HepG2 (cell line): ENCODE measurements around the gene SF3B6. TPM values are rescaled to one million over a fixed set of nuclear protein-coding genes. Genes with fewer than 3 reads are reported as not detected.
A peak's percentile ranks its signal among the peaks of the same experiment; 100 is the strongest.

Experiments
- ARID5B ChIP-seq: IDR thresholded peaks from 2 replicates; pipeline ENCODE4 v1.4.0; 2020; ENCODE audit warnings: mild to moderate bottlenecking, missing genetic modification reagents
- FOXO4 ChIP-seq: sonication (generic); formaldehyde crosslinking; conservative IDR thresholded peaks from 2 replicates; pipeline ENCODE4 v1.8.1; 2023; ENCODE audit warnings: missing genetic modification reagents
- KDM5A ChIP-seq: fragments of 200-600 bp; sonication (generic); IDR thresholded peaks from 2 replicates; pipeline ENCODE4 v1.7.0; 2018; ENCODE audit warnings: antibody characterized with exemption, mild to moderate bottlenecking, low read length, borderline replicate concordance
- SIX4 ChIP-seq: sonication (generic); formaldehyde crosslinking; IDR thresholded peaks from 2 replicates; pipeline ENCODE4 v1.4.0; 2020; ENCODE audit warnings: missing genetic modification reagents
- SKIL ChIP-seq: sonication (generic); formaldehyde crosslinking; IDR thresholded peaks from 2 replicates; pipeline ENCODE4 v1.8.0; 2022; ENCODE audit warnings: missing genetic modification reagents, mild to moderate bottlenecking, moderate library complexity, borderline replicate concordance
- STAT6 ChIP-seq: sonication (generic); formaldehyde crosslinking; IDR thresholded peaks from 2 replicates; pipeline ENCODE4 v1.4.0; 2020; ENCODE audit warnings: missing genetic modification reagents, mild to moderate bottlenecking, borderline replicate concordance
- THAP8 ChIP-seq: sonication (generic); formaldehyde crosslinking; IDR thresholded peaks from 2 replicates; pipeline ENCODE4 v1.5.1; 2020; ENCODE audit warnings: missing genetic modification reagents, mild to moderate bottlenecking, borderline replicate concordance
- U2AF2 ChIP-seq: fragments of 200-400 bp; formaldehyde crosslinking; IDR thresholded peaks from 2 replicates; pipeline ENCODE4 v1.6.1; 2017; ENCODE audit warnings: low read depth, mild to moderate bottlenecking, low read length
- ZBTB44 ChIP-seq: sonication (generic); formaldehyde crosslinking; IDR thresholded peaks from 2 replicates; pipeline ENCODE4 v1.4.0; 2020; ENCODE audit warnings: missing genetic modification reagents
- ZBTB8A ChIP-seq: sonication (generic); formaldehyde crosslinking; IDR thresholded peaks from 2 replicates; pipeline ENCODE4 v1.4.0; 2020; ENCODE audit warnings: mild to moderate bottlenecking, low read depth, missing genetic modification reagents, borderline replicate concordance
- ZFP62 ChIP-seq: sonication (generic); formaldehyde crosslinking; IDR thresholded peaks from 2 replicates; pipeline ENCODE4 v1.4.0; 2020; ENCODE audit warnings: missing genetic modification reagents
- ZNF563 ChIP-seq: sonication (generic); formaldehyde crosslinking; IDR thresholded peaks from 2 replicates; pipeline ENCODE4 v1.8.0; 2022; ENCODE audit warnings: mild to moderate bottlenecking, moderate library complexity, missing genetic modification reagents
- polyA plus RNA-seq, 8 experiments: library from polyadenylated mRNA; depleted of rRNA in 3 of 8; stranded (reverse) in 7 of 8; unstranded in 1 of 8; fragments of >200 nt; fragmentation: Illumina TruSeq in 4 of 8; extraction: Trizol in 4 of 8; gene quantifications; 2 replicates each; pipeline versions ENCODE4 v1.2.1 to v1.2.3, GENCODE V29; 2011 to 2016; ENCODE audit warnings: low read depth in 4 of 8, missing spikeins in 1 of 8, mixed read lengths in 1 of 8; ENCODE audit not compliant: insufficient read depth in 1 of 8
- total RNA-seq, 5 experiments: library from RNA; depleted of rRNA; stranded (reverse); fragments of >200 nt; fragmentation: Illumina TruSeq; extraction: Trizol; gene quantifications; 2 replicates each; pipeline ENCODE4 v1.2.3, GENCODE V29; 2016; ENCODE audit warnings: low read depth in 1 of 5

The SF3B6 gene
- total and polyA plus RNA-seq, 2 of the 13 experiments (the other 11 are each of a cell fraction or from before 2014, with no cell fraction given): 177 to 182 TPM

- TF ChIP-seq FOXO4 (CRISPR knock-in tag) (no peak), STAT6 (no peak), ZNF563 (CRISPR knock-in tag) (no peak), ZBTB44 (CRISPR knock-in tag) (no peak), U2AF2 (no peak), ZBTB8A (no peak), KDM5A (no peak), SKIL (CRISPR knock-in tag) (peak; percentile 95), THAP8 (no peak), ZFP62 (CRISPR knock-in tag) (no peak), SIX4 (CRISPR knock-in tag) (no peak), ARID5B (CRISPR knock-in tag) (peak; percentile 89)
Observed at GRCh38 chr2:24022324-24022974, 53.7 kb downstream of the SF3B6 start (continued).
